ENCODE results near the gene DLL3.

DLL3 gene

GRCh38 chr19:39518458-39518857, 19.7 kb downstream of the DLL3 start:
- H3K36me3 ChIP-seq (ENCODE audit: control insufficient read depth, insufficient read depth, low read length), result no peaks in the 10 kb centered on the region
- no peak for DNase-seq (ENCODE audit: extremely low read depth, insufficient read length)
- TF ChIP-seq, protein P1, sequence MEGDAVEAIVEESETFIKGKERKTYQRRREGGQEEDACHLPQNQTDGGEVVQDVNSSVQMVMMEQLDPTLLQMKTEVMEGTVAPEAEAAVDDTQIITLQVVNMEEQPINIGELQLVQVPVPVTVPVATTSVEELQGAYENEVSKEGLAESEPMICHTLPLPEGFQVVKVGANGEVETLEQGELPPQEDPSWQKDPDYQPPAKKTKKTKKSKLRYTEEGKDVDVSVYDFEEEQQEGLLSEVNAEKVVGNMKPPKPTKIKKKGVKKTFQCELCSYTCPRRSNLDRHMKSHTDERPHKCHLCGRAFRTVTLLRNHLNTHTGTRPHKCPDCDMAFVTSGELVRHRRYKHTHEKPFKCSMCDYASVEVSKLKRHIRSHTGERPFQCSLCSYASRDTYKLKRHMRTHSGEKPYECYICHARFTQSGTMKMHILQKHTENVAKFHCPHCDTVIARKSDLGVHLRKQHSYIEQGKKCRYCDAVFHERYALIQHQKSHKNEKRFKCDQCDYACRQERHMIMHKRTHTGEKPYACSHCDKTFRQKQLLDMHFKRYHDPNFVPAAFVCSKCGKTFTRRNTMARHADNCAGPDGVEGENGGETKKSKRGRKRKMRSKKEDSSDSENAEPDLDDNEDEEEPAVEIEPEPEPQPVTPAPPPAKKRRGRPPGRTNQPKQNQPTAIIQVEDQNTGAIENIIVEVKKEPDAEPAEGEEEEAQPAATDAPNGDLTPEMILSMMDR (IDR thresholded peaks at IDR 0.05; ENCODE audit: insufficient read depth, low read length, poor library complexity, severe bottlenecking), result no peak
- H3K4me3 ChIP-seq (replicated peaks; ENCODE audit: low read depth, low read length), result no peak overlapping the region
- no peaks in the 10 kb centered on the region; the same call in 1 of the 2 replicates for H3K27me3 ChIP-seq (replicated peaks; ENCODE audit: control insufficient read depth, insufficient read depth, low read length)

GRCh38 chr19:39518975-39519374, 20.2 kb downstream of the DLL3 start:
- H3K27me3 ChIP-seq (replicated peaks; ENCODE audit: control insufficient read depth, insufficient read depth, low read length), result no peaks in the 10 kb centered on the region; the same call in 1 of the 2 replicates
- no peaks in the 10 kb centered on the region for H3K36me3 ChIP-seq (ENCODE audit: control insufficient read depth, insufficient read depth, low read length)
- TF ChIP-seq, protein P1 (IDR thresholded peaks at IDR 0.05; ENCODE audit: insufficient read depth, low read length, poor library complexity, severe bottlenecking), result no peak
- no peak for DNase-seq (ENCODE audit: extremely low read depth, insufficient read length)
- no peak overlapping the region for H3K4me3 ChIP-seq (replicated peaks; ENCODE audit: low read depth, low read length)

- Histone ChIP-seq H3K4me3 (replicated peaks; ENCODE audit: low read depth, low read length) (no peak overlapping the region), H3K36me3 (ENCODE audit: control insufficient read depth, insufficient read depth, low read length) (no peaks in the 10 kb centered on the region), H3K27me3 (replicated peaks; ENCODE audit: control insufficient read depth, insufficient read depth, low read length) (no peaks in the 10 kb centered on the region)
- no peak for DNase-seq (ENCODE audit: extremely low read depth, insufficient read length)
- TF ChIP-seq, protein P1 (IDR thresholded peaks at IDR 0.05; ENCODE audit: insufficient read depth, low read length, poor library complexity, severe bottlenecking), result no peak
Observed at GRCh38 chr19:39520541-39521484, 22.1 kb downstream of the DLL3 start.

- no peaks in the 10 kb centered on the region for H3K36me3 ChIP-seq (ENCODE audit: control insufficient read depth, insufficient read depth, low read length)
- TF ChIP-seq, protein P1 (IDR thresholded peaks at IDR 0.05; ENCODE audit: insufficient read depth, low read length, poor library complexity, severe bottlenecking), result no peak
- H3K4me3 ChIP-seq (replicated peaks; ENCODE audit: low read depth, low read length), result no peak overlapping the region
- peak; percentile 25 for DNase-seq (ENCODE audit: extremely low read depth, insufficient read length)
- no peaks in the 10 kb centered on the region for H3K27me3 ChIP-seq (replicated peaks; ENCODE audit: control insufficient read depth, insufficient read depth, low read length)
Observed at GRCh38 chr19:39524495-39524894, 25.7 kb downstream of the DLL3 start.

DNA sequence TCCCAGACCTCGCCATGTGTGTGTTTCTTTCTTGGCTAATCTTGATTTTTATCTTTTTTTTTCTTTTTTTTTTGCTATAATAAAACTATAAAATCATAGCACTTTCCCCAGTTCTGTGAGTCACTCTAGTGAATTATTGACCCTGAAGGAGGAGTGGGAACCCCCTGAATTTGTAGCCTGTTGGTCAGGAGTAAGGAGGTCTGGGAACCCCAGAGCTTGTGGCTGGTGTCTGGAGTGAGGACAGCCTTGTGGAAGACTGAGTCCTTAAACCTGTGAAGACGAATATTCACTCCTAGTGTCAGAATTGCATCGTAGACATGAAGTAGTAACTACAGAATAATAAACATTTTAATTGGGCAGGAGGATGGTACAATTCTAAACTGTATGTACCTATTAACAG, 26.5 kb downstream of the DLL3 start:
- TF ChIP-seq, protein P1 (IDR thresholded peaks at IDR 0.05; ENCODE audit: insufficient read depth, low read length, poor library complexity, severe bottlenecking), result no peak
- H3K36me3 ChIP-seq (ENCODE audit: control insufficient read depth, insufficient read depth, low read length), result no peaks in the 10 kb centered on the region

More for the DNA sequence above, 26.5 kb downstream of the DLL3 start:
- no peak for DNase-seq (ENCODE audit: extremely low read depth, insufficient read length)
- Histone ChIP-seq H3K27me3 (replicated peaks; ENCODE audit: control insufficient read depth, insufficient read depth, low read length) (no peaks in the 10 kb centered on the region), H3K4me3 (replicated peaks; ENCODE audit: low read depth, low read length) (no peak overlapping the region)
